Measurements from ENCODE around the gene COL8A1. TPM values are rescaled to one million over a fixed set of nuclear protein-coding genes. Genes with fewer than 3 reads are reported as not detected.

The COL8A1 gene
- total RNA-seq, 4 donors from 2014 or later = 10.1 to 14.1 (median 11.5) TPM

DNA sequence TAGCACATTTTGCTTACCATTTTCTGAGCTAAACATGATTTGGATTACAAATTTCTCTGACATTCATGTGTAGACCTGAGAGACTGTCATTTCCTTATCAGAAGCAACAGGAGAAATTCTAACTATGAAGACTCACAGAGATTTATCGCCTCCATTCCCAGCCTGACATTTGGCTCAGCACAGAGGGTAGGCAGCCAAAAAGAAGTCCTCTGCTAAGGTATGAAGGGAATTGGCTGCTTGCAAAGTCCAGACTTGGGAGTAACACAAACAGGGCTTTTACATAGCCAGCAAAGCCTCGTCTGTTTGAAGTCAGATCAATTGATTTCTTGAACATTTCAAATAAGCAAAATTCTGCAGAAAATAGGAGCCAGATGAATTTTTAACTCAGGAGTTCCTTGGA lies 122.2 kb downstream of the COL8A1 start:
- TF ChIP-seq CTCF (IDR thresholded peaks at IDR 0.05; ENCODE audit: low read depth) = no peak

DNA sequence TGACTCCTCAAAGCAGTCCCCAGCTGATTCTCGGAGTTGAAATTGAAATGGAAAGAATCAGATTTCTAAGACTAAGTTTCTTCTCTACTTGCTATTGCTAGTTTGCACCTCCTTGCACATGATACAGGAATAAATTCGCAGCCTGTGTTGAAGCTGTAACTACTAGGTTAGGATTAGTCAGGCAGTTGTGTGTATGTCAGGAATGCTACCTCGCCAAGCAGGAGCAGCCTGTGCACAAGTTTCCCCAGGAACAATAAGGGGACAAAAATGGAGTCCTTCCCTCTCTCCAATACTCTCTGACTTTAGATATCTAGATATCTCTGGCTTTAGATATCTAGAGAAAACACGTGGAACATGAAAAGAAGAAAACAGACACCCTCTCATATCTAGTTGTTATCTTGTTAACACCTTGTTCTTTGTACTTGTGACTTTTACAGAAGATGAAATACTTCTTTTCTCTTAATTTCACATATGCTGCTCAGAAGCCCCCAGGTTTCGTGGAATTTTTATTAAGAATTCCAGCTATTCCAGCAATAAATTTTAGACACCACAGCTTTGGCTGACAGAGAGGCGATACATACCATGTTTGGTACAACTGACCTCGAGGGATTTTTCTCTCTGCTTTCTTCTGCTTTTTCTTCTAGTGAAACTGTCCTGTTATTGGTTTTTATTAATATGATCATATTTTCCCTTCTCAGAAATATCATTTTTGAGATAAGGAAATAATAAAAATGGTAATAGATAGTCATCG lies 123.2 kb downstream of the COL8A1 start:
- no peak for TF ChIP-seq CTCF (IDR thresholded peaks at IDR 0.05; ENCODE audit: low read depth)

DNA sequence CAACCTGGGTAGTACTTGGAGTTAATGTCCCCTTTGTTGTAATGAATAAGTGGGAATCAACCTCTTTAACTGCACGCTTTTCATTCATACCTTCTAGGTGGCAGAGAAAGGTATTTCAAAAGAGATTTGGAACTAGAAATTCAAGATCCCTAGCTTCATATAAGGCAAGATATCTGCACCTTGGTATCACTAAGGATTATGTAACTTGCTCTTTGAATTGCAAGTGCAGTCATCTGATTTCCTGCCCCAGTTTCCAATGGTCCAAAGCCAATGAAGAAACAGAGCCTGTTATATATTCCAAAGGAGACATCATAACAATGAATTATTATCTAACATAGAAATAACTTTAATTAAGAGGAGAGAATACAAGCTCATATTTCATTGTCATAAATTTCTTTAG lies 124.5 kb downstream of the COL8A1 start:
- TF ChIP-seq CTCF (IDR thresholded peaks at IDR 0.05; ENCODE audit: low read depth) = no peak

GRCh38 chr3:99764377-99764776 lies 126.0 kb downstream of the COL8A1 start:
- TF ChIP-seq CTCF (IDR thresholded peaks at IDR 0.05; ENCODE audit: low read depth) = no peak

GRCh38 chr3:99765042-99765942 lies 126.9 kb downstream of the COL8A1 start:
- no peak for TF ChIP-seq CTCF (IDR thresholded peaks at IDR 0.05; ENCODE audit: low read depth)

GRCh38 chr3:99767291-99767690 lies 128.9 kb downstream of the COL8A1 start:
- TF ChIP-seq CTCF (IDR thresholded peaks at IDR 0.05; ENCODE audit: low read depth) = no peak

DNA sequence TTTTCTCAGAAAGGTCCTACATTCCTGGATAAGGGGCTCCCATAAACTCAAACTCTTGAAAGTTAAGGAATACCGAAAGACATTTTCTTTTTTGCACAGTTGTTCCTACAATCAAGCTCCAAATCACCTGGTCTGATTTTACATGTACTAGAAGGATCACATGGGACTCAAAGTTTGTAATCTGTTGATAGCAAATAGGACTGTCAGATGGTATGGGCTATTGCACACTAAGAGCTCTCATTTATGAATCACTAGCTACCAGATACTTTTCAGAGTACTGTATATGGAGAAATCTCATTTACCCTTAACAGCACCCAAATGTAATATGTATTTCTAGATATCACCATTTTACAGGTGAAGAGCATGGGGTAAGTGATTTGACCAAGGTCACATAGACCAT lies 129.7 kb downstream of the COL8A1 start:
- no peak for TF ChIP-seq CTCF (IDR thresholded peaks at IDR 0.05; ENCODE audit: low read depth)

Measured in subcutaneous adipose tissue (tissue), 4 donors.